MM.1S (cell line): ENCODE results near the gene UBFD1.

ENCODE experiments used
- CTCF ChIP-seq: fragments of 300-600 bp; sonication (generic); IDR thresholded peaks from 2 replicates; pipeline ENCODE4 v1.5.1; 2016; ENCODE audit warnings: antibody characterized with exemption, low read length, mixed read lengths
- EZH2 ChIP-seq: fragments of 300-600 bp; sonication (generic); optimal IDR thresholded peaks from 2 replicates; pipeline ENCODE3; 2017; ENCODE audit warnings: low read depth, mild to moderate bottlenecking, antibody characterized with exemption, low read length, mixed read lengths
- EZH2phosphoT487 ChIP-seq: fragments of 300-600 bp; sonication (generic); IDR thresholded peaks from 2 replicates; pipeline ENCODE4 v1.6.1; 2018; ENCODE audit warnings: antibody characterized with exemption, low read length

GRCh38 chr16:23538919-23539278, 18.6 kb upstream of the UBFD1 start:
- TF ChIP-seq CTCF (no peak), EZH2 (no peak), EZH2phosphoT487 (no peak)
